Articular chondrocyte of knee joint (primary cell): Measurements from ENCODE around the gene ZBTB48. TPM values are rescaled to one million over a fixed set of nuclear protein-coding genes. Genes with fewer than 3 reads are reported as not detected.

Source experiments
- small RNA-seq: library from RNA; depleted of rRNA; stranded (forward); fragments of <200 nt; gene quantifications from one replicate; pipeline ENCODE3, GENCODE V24; 2012
- total RNA-seq: library from RNA; depleted of rRNA; stranded (reverse); fragments of >200 nt; gene quantifications from 2 replicates; pipeline ENCODE4 v1.2.3, GENCODE V29; 2012

The ZBTB48 gene
- 9.9 and 10.8 TPM in 2 replicates for total RNA-seq

GRCh38 chr1:6579374-6580118 is at the start of gene ZBTB48:
Gene ZBTB48, plus strand, starts transcription at chr1:6579994. Its CDS starts 616 bp downstream, at chr1:6580610.

GRCh38 chr1:6554031-6554906 is 25.5 kb upstream of the ZBTB48 start, which contains the start of gene NOL9:
Gene NOL9, minus strand, starts transcription at chr1:6554513. Its CDS starts 11 bp downstream, at chr1:6554502.

GRCh38 chr1:6554907-6555778 is 24.7 kb upstream of the ZBTB48 start, which contains the start of gene TAS1R1:
Gene TAS1R1, plus strand, starts transcription at chr1:6555307. Its CDS starts 67 bp downstream, at chr1:6555374.

GRCh38 chr1:6602669-6603237 is 23.0 kb downstream of the ZBTB48 start, which contains the start of gene KLHL21:
Gene KLHL21, minus strand, starts transcription at chr1:6602869. Its CDS starts 52 bp downstream, at chr1:6602817.

GRCh38 chr1:6613361-6614018 is 33.7 kb downstream of the ZBTB48 start, which contains the start of gene PHF13:
Gene PHF13, plus strand, starts transcription at chr1:6613731. Its CDS starts 336 bp downstream, at chr1:6614067.

GRCh38 chr1:6624710-6625583 is 45.2 kb downstream of the ZBTB48 start, which contains the start of gene THAP3:
Gene THAP3, plus strand, starts transcription at chr1:6624868. Its CDS starts 351 bp downstream, at chr1:6625219.

Small RNA genes within 50 kb of the gene (small RNA-seq; reads per million reads assigned to genes)
- not detected for gene RNU6-731P

Other genes starting within 250 kb of the ZBTB48 start
- gene ACOT7, start 186.2 kb upstream of the ZBTB48 start, total RNA-seq = 25.9 and 32.6 TPM in 2 replicates
- gene HES2, start 160.1 kb upstream of the ZBTB48 start, total RNA-seq = under 0.01 TPM in 1 of 2 replicates, not detected in the other
- under 0.01 TPM in 1 of 2 replicates, not detected in the other for gene ESPN, start 155.2 kb upstream of the ZBTB48 start, total RNA-seq
- 1.2 and 2.8 TPM in 2 replicates for gene TNFRSF25, start 113.8 kb upstream of the ZBTB48 start, total RNA-seq
- gene PLEKHG5, start 88.3 kb upstream of the ZBTB48 start, total RNA-seq = 3.9 and 5.0 TPM in 2 replicates
- gene NOL9, start 25.5 kb upstream of the ZBTB48 start, total RNA-seq = 36.1 and 38.3 TPM in 2 replicates
- 0.26 and 0.43 TPM in 2 replicates for gene TAS1R1, start 24.7 kb upstream of the ZBTB48 start, total RNA-seq
- gene KLHL21, start 22.9 kb downstream of the ZBTB48 start, total RNA-seq = 37.1 and 40.0 TPM in 2 replicates
- 12.8 and 15.9 TPM in 2 replicates for gene PHF13, start 33.7 kb downstream of the ZBTB48 start, total RNA-seq
- 14.6 and 14.9 TPM in 2 replicates for gene THAP3, start 44.9 kb downstream of the ZBTB48 start, total RNA-seq
- gene DNAJC11, start 121.8 kb downstream of the ZBTB48 start, total RNA-seq = 28.6 and 31.3 TPM in 2 replicates
- gene CAMTA1, start 205.5 kb downstream of the ZBTB48 start, total RNA-seq = 57.1 and 66.2 TPM in 2 replicates